GF-D8 (cell line): ENCODE measurements around the gene LARGE1.

Experiments used
- DNase-seq: peaks from one replicate; lab custom pipeline; 2025; lab: John Stamatoyannopoulos, UW

LARGE1 gene

DNA sequence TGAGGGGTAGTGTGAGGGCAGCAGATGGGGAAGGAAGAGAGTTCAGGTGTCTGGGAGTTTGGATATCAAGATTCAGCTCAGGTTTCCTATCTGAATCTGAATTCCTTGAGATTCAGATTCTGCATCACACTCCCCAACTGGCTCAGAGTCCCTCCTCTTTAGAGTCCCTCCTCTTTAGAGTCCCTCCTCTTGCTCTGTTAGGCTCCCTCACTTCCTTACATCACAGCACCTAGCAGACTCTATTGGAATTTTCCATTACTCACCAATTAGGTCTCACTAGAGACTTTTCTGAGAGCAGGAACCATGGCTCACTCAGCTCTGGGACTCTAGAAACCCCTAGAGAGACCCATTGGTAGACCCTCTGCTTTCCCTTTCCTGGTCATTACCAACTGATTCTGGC is 558.7 kb downstream of the LARGE1 start:
- no peak for DNase-seq

DNA sequence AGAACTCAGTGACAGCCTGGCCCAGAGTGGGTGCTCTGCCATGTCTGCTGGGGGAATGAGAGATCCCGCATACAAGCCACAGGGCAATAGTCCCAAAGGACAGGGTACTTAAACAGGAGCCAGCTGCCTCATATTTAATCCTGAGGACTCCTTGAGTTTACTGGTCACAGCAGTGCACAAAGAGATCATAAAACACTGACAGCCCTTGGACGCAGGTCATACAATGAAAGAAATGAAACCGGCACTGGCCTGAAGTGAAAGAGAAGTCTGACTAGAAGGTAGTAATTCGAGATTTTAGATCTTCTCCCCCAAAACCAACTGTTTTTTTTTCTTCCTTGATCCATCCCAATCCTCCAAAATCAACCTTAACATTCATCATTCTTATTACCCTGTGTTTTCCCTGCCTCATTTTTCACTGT is 562.3 kb downstream of the LARGE1 start:
- DNase-seq = no peak

DNA sequence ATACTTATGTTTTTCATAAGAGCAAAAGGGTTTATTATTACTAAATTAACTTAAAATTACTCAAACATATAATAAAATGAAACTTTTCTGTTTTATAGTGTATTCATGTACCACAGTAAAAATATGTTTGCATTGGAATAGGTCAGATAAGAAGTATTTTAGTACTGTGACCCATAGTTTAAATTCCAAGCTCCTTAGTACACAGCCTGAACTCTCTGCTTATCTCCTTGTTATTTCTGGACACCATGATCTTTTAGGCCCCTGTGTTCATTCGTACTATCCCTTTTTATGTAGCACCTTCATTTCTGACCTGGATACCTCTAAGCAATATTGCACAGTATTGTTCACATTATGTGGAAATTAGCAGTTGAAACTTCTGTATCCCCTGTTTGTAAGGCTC is 565.3 kb downstream of the LARGE1 start:
- DNase-seq = no peak

DNA sequence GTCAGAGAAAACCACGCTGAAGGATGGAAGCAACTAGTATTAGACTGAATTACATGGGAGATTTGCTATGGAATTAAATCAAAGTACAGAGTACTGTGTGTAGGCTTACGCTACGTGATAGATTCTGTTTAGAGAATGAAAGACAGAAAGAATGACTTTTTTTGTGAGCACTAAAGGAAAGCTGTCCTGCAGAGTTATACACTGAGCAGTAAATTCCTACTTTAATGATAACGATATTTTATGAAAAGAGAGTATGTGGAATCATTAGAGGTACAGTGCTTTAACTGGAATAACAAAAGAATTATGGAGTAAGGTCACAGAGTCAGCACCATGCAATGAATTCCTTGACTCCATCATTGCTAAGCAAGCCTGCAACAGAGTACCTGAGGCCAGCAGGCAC is 566.8 kb downstream of the LARGE1 start:
- DNase-seq = no peak

DNA sequence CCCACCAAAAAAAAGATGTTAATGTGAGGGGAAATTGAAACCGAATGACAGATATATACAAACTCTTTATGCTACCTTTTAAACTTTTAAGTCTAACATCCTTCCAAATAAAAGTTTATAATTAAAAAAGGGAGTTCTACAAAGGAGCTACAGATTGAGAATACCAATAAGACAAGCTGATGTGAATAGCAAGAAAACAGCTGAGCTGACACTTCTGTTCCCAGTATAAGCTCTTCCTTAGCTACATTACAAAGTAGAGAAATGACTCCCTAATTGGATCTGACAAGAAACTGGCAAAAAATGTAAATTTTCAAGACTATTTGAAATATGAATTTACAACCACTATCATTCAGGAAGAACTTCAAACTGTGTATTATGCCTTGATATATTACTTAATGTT is 567.5 kb downstream of the LARGE1 start:
- DNase-seq = no peak

DNA sequence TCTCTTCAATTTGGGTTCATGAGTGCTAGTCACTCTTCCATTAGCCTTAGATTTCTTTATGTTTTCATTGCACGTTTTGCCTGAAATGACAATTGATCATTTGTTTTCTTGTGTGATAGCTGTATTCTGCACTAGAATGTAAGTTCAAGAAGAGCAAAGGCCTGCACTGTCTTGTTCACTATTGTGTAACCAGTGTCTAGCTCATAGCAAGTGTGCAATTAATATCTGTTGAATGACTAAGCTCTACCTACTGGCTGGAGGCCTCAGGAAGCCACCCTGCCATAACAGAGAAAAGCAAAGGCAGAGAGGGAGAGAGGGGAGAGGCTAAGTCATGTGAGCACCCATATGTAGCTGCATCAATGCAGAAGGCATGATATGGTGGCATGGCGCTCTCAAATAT is 569.3 kb downstream of the LARGE1 start:
- DNase-seq = no peak

DNA sequence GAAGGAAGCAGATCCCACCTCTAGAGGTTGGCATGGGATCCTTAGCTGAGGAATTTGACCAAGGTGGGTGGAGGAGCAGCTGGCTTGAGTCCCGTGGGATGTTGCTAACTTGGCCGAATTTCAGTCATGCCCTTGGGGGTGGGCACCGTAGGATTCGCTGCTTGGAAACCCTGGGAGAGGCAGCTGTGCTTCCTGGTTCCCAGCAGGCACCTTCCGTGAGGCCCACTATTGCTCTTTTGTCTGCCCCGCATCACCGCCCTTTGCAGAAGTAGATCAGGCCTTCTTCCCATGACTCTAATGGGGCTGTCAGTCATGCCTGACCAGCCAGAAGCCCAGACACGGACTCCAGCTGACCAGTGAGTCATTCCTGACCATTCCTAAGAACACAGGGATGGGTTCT is 569.8 kb downstream of the LARGE1 start:
- no peak for DNase-seq

DNA sequence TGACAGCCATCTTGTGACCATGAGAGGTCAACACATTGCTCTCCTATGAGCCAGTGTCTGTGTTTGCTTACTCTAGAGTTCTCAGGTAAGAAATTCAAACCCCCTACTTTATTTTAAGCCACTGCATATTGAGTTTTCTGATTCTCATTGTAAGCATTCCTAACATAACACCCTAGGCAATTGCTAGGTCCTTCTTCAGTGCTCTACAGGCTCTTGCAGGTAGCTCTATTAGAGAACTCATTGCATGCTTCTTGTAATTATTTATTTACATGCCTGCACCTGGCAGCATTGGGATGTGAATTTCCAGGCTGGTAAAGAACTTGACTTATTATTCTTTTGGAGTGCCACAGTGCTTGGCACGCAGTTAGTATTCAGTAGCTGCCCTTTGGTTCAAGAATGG is 573.3 kb downstream of the LARGE1 start:
- DNase-seq = no peak

DNA sequence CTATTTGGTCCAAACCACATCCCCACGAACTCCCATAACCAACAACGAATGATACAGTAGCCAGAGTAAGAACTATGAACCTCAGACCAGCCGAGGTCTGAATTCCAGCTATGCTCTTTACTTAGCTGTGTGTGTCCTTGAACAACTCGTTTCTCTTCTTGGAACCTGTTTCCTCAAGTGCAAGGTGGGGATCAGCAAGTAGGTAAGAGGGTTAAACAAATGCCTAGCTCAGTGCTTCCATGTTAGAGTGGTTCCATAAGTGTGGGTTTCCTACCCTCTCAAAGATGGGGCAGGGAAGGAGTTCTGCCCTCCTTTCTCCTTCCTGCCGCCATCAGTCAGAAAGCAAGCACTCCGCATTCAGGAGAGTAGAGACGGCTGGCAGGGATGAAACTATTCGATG is 578.7 kb downstream of the LARGE1 start:
- no peak for DNase-seq

DNA sequence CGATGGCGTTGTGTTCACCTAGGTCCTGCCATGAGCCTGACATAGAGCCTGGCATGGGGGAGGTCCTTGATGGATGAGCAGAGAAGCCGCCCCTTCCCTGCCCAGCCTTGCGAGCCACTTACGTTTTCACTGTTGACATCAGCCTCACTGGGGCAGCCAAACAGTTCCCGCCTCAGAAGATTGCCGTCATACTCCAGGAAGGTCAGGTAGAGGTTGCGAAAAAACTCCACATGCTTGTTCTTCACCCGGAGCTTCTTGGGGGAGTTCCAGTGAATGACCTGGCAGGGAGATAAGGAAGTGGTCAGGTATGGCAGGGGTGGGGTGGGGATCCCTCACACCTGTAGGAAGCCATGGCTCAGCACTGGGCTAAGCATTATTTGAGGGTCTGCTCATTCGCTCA is 582.8 kb downstream of the LARGE1 start:
- no peak for DNase-seq

DNA sequence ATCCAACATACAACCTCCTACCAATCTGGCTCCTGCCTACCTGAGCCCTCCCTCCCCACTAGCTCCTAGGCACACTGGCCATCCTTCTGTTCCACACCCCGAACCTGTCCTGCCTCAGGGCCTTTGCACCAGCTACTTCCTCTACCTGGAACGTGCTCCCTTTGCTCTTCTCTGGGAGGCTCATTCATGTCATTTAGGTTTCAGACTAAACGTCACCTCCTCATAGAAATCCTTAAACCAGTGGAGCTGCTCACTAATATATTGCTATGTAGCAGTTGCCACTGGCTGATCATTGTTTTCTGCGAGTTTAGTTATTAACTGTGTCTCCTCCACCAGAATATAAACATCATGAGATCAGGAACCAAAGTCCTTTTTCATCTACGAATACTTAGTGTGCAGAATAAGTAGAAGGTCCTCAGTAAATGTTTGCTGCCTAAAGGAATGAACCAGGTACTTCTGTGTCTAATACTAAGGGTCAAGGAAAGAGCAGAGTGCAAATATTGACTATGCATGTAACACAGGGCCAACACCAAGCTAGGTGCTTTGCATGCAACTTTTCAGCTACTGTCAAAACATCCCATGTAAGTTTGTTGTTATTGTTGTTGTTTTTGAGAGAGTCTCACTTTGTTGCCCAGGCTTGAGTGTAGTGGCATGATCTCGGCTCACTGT is 584.5 kb downstream of the LARGE1 start:
- no peak for DNase-seq

DNA sequence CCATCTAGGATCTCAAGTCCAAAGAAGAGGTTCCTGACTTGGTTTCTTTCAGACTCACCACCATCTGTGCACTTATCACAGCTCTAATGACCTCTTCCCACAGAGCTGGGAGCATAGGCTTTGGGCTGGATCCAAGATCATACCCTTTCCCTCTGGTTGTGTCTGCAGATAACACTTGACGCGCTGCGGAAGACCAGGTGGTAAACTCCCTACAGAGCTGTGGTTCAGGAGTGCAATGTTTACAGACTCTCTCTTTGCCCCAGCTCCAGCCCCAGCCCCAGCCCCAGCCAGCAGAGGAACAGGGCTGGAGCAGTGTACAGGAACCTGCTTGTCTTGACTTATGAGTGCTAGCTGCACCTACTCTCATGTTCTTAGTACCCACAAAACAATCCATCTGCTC is 587.7 kb downstream of the LARGE1 start:
- DNase-seq = no peak

DNA sequence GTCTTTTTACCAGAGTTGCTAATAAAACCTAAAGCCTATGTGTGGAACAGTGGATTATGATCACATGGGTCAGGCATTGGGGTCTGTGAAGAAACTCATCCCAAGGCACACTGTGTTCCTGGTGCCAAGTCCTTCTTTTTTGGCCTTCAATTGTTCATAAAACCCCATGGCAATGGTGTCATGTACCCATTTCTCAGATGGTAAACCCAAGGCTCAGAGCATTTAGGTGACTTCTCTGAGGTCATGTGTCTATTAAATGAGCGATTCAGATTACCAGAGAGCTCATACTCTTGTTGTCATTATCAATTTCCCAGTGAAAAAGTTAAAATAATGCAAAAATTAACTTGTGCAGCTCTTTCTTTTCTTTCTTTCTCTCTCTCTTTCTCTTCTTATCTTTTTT is 589.3 kb downstream of the LARGE1 start:
- no peak for DNase-seq

DNA sequence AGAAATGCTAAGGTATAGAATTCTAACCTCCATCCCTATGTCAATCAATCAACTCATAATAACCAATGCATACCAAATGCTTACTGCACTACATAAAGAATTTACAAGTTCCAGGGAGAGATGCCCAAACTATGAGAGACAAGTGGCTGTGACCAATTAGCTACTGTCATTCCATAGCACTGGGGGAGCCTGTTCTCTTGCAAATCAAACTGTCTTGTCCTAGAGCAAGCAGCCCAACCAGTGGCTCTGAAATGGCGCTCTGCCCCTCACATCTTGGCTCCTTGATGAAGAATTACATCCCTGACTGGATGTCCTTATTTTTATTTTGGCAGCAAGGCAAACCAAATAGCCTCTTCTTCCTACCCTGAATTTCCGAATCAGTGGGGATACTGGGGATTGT is 589.7 kb downstream of the LARGE1 start:
- DNase-seq = no peak

DNA sequence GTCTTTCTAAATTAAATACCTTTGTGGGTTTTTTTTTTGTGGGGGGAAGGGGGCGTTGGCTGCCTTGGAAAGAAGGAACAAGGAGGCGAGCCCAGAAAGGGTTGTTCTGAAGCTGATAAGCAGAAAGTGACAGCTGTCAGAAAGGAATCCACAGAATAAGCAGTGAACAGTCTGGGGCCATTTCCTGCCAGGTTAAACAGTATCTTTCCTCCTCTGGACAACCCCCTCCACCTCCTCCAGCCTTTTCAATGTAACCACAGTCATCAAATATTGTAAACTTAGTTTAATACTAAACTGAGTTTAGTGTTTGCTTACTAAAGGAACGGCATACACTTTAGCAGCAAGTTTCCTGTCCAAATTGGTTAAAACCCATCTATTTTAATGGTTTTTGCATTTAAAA is 590.9 kb downstream of the LARGE1 start:
- no peak for DNase-seq

DNA sequence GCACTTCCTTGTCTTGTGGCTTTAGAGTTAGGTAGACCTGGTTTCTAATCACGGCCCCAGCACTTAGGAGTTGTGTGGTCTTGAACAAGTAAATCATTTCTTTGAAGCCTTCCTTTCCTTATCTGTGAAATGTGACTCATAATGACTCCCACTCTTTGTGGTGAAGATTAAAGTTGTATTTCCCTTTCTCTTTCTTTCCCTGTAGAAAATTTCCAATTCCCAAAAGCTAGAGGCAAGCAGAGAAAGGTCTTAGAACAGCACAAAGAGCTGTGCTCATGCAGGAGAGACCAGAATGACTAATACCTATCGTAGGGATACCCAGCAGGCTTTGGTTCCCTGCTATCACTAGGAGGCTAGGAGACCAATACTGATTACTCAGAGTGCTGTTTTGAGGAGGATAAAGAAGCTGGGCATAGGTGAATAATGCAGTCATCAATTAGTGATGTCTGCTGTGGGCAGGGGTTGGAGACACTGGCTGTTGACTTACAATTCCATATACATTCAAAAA is 591.4 kb downstream of the LARGE1 start:
- DNase-seq = no peak

DNA sequence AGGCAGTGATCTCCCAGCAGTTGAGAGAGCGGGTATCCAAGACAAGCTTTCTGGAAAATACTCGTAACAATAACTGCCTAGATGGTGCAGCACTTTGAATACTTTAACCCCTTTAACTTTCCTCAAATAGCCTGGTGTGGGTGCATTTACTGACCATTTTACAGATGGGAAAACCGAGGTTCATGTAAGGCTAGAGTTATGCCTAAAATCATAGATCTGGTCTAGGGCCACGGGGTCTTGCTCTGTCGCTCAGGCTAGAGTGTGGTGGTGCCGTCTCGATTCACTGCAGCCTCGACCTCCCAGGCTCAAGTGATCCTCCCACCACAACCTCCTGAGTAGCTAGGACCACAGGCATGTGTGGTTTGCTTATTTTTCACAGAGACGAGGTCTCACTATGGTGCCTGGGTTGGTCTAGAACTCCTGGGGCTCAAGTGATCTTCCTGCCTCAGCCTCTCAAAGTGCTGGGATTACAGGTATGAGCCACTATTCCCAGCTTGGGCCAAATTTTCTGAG is 592.9 kb downstream of the LARGE1 start:
- DNase-seq = no peak

DNA sequence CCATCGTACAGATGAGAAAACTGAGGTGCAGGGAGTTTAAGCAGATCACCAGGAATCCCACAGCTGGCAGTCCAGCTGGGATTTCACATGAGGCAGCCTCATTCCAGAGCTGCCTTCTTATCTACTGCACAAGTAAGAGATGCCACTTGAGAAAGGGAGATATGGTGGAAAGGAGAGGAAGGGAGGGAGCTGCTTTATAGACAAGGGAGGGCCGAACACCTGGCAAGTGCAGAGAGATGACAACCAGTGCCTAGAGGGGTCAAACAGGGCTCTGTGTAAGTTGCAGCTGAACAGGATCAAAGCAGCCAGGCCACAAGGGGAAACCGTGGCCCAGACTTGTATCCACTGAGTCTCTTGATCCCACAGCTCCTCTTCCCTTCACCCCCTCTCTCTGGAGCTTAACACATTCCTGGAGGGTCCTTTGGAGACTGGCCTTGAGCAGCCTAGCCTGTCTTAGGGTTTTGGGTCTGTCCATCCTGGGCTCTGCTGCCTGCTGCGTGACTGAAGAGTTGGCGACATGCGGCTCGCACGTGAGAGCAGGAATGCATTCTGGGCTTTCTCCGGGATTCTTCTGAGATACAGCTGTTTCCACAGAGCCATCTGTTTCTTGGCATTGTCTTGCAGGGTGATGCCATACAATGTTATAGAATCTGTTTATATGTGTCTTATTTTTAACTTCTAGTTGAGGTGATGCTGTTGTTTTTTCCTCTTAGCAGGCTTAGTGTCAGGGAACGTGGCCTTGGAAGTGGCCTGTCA is 593.6 kb downstream of the LARGE1 start:
- DNase-seq = no peak

DNA sequence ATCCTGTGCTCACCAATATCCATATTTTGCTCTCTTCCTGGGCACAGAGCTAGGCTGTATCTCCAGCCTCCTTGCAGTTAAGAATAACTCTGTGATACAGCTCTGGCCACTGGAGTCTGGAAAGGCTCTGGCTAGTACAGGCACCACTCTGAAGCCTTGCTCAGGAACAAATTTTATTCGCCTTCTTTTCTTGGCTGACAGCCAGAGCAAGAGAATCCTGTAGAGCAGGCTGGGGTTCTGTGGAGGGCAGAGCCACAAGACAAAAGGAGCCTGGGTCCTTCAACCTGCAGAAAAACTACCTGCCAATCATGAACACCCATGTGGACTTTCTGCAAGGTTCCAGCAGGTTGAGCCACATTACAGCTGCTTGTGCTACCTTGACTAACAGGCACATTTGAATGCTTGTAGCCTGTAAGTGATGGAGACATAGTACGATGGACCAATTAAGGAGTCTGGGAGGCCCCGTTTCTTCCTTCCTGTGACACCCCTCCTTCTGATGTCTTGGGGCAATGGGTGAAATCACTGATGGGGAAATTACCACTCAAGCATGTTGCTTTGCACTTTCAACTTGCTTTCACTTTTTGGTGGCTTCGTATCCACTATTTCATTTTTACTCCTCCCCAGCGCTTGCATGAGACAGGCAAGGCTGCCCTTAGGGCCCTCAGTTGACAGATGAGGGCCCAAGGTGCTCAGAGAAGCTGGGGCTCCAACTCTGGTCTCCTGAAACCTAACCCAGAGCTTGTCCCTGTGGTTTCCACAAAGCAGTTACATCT is 594.9 kb downstream of the LARGE1 start:
- DNase-seq = no peak

DNA sequence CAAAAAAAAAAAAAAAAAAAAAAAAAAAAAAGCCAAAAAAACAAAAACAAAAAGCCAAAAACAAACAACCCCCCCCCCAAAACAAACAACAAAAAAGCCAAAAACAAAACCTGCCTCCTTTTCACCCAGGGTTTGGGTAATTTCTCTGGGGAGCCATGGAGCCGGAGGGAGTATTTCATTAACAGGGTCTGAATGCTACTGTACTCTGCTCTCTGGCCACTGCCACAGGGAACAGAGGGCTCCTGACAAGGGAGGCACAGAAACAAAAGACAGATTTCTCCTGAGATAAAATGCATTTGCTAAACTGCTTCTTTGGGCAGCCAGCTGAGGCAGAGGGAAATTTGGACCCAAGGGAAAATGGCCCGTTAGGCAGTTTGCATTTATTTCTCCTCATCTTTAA is 596.0 kb downstream of the LARGE1 start:
- no peak for DNase-seq

DNA sequence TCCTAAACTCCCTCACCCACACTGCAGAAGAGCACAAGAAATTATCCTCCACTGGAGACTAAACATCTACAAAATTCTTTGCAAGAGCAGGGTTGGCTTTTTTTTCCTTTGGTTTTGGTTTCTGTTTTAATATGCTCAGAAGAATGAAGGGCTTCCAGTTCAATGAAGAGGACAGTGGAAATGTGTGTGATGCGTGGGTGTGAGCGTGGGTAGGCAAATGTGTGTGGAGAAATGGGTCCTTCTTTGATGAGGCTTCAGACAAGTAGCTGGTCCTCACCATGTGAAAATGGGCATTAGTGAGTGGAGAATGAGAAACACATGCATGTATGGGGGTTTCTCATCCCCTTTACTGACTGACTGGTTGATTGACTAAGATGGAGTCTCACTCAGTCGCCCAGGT is 598.8 kb downstream of the LARGE1 start:
- DNase-seq = no peak

DNA sequence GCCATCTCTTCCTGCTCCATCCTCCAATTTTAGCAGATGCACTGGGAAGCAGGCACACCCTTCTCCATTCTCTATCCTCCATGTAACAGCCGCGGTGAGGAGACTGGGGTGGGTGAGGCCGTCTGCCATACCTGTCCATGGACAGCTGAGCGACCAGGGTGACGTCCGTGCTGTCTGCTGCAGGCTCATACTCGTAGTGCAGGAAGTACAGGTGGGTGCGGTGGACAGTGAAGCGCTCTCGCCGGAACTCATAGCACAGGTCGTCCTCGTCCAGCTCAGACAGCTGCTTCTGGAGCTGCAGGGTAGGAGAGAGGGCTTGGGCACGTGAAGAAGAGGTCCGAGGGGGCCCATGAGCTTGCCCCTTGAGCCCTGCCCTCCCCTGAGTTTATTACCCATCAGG is 604.3 kb downstream of the LARGE1 start:
- no peak for DNase-seq

DNA sequence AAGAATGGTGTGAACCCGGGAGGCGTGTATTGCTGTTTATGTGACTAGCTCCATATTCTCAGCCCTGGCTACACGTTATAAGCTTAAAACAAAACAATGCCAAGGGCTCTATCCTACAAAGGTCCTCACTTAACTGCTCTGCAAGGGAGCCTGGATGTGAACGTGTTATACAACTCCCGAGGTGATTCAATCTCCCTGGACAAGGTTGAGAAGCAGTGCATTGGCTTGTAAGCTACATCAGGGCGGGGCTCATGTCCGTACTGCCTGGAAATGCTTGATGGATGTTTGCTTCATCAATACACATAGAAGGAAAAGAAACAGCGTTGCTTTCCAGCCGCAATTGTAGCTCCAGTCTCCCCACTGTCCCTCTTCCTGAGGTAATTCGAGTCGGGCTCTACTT is 605.2 kb downstream of the LARGE1 start:
- DNase-seq = no peak
